HG03097 (cell line): ENCODE measurements around the gene SVEP1.

Experiments
- ATAC-seq: cut with Tn5 transposase; IDR thresholded peaks from one replicate; pipeline ENCODE4 v1.9.1; 2021; ENCODE audit not compliant: unreplicated experiment, low FRiP score

The SVEP1 gene

DNA sequence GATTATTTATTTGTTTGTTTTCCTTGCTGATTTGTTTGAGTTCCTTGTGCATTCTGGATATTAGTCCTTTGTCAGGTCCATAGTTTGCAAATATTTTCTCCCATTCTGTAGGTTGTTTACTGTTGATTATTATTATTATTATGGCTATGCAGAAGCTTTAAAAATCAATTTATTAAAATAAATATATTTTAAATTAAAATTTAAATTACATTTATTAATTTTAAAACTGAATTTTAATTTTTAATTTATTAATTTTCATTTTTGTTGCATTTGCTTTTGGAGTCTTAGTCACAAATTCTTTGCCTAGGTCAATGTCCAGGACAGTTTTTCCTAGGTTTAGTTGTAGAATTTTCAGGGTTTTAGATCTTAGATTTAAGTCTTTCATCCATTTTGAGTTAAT lies 50.9 kb downstream of the SVEP1 start:
- no peak for ATAC-seq

DNA sequence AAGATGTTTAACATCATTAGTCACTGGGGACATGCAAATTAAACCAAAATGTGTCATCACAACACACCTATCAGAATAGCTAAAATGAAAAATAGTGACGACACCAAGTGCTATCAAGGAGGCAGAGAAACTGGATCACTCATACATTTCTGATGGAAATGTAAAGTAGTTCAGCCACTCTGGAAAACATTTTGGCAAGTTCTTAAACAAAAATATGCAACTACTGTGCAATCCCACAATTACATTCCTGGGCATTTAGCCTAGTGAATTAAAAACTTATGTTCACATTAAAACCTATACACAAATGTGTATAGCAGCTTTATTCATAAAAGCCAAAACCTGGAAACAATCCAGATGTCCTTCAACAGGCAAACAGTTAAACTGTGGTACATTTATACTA lies 53.1 kb downstream of the SVEP1 start:
- no peak for ATAC-seq

DNA sequence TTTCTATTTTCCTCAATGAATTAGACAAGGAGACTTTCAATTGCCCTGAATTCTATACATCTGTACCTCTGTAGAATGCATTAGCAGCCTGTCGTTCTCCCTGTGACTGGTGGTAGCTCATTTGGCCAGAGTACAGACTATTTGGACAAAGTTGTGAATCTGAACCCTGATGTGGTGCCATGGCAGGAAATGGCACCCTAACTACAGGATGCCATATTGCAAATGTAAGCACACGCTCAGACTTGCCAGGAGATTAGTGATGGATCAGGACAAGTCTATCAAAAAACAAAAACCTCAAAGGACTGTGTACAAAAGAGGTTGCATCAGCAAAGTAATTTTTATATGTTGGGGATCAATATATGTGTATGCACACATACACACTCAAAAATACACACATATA lies 58.3 kb downstream of the SVEP1 start:
- ATAC-seq, result no peak

DNA sequence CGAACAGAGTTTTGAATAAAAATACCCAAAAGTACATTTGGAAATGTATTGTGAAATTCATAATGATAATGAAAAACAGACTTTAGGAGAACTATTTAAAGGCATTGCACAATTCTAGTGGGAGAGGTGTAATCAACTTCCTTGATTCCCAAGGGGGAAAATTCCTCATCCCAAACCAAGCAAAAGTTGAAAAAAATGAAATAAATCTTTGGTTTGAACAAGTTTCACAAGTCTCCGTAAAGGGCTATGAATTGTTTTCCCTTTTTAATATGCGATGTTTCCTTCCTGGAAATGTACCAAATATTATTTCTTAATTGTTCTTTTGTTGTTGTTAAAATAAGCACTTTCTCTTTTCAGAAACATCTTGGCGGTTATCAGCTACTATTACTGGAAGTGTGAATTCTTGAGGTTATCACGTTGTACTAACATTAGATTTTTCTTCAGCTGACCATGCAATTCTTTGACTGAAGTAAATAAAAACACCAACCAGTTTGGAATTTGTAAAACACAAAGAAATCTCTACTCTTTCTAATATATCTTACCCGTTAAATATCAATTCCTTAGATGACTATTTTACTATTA lies 59.3 kb downstream of the SVEP1 start:
- no peak for ATAC-seq

DNA sequence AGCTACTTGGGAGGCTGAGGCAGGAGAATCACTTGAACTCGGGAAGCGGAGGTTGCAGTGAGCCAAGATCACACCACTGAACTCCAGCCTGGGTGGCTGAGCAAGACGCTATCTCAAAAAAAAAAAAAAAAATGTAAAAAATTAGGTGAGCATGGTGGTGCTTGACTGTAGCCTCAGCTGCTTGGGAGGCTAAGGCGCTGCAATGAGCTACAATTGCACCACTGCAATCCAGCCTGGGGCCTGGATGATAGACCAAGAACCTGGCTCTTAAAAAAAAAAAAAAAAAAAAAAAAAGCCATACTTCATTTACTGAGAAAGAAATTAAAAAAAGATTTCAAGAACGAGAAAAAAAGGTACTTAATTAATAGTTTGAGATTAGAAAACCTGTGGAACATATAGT lies 62.1 kb downstream of the SVEP1 start:
- ATAC-seq, result no peak

DNA sequence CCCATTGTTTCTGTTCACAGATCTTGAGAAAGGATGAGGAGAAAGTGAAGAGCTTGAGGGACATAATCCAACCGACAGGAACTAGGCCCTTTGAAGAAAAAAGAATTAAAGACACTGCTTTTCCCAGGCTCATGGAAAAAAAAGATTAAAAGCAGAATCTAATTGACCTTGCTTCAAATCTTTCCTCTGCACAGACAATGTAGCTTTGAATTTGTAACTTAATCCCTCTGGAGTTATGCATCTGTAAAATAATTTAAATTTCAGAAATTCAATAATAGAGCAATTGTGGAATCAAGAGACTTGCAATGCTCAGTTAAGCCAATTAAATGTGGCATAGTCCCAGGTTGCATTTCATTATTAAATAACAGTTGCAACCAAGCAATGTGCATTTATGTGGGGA lies 64.6 kb downstream of the SVEP1 start:
- no peak for ATAC-seq

DNA sequence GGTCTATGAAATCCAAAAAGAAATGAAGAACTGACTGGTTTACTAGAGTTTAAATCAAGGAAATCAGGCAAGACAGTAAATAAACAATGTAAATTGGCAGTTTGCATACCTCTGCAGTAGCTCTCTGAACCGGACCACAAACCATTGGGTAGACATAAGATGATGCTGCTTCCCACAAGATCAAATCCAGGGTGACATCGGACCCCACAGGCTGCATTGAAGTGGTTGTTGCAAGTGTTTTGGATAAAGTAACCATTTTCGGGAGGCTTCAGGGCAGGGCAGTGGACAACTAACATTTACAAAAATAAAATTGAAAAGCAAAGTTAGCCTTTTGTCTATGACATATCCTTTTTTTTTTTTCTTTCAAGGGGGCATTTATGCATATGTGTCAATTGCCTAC lies 66.7 kb downstream of the SVEP1 start:
- ATAC-seq, result no peak

DNA sequence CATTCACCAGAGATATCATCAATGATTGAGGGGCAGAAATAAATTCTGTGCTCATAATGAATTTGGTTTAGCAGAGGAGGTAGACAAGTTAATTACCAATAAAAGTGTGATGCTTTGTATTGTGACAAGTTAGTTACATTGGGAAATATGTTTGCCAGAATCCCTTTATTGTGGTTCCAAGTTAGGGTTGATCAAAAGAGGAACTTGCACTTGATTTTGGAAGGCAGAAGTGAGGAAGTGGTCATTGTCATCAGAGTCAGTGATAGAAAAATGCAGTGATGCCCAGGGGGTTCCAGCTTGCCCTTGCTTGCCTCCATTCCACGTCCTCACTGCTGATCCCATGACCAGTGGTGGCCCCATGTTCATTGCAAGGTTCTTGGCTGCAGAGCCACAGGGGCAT lies 69.7 kb downstream of the SVEP1 start:
- ATAC-seq, result no peak

DNA sequence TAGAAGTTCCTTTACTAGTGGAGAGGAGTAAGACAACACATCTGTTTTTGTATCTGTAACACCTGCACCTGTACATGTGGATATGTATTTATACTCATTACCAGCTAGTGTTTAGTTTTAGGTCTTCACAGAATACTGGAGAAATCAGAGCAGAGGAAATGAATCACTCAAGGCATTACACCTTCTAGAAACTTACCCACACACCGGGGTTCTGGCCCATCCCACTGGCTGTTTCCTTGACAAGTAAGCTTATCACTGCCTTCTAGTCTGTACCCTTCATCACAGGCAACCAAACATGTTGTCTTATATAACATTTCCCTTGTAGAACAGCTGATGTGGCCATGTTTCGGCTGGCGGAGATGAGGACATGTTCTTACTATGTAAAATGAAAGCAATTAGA lies 76.7 kb downstream of the SVEP1 start:
- no peak for ATAC-seq

DNA sequence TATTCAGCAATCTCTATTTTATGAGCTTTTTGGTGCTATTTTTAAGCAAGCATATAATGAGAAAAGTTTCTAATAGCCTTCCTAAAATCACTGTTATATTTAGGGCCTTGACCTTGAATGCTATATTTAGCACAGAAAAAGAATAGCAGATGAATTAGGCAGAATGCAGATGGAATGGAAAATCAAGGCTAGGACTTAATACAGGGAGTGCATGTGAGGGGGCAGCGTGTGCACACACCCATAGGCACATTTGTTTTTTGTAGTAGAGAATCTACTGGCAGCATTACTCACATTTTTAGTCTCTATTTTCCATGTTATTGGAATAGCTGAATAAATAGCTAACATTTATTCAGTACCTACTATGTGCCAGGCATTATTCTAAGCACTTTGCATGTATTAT lies 79.9 kb downstream of the SVEP1 start:
- ATAC-seq, result no peak

DNA sequence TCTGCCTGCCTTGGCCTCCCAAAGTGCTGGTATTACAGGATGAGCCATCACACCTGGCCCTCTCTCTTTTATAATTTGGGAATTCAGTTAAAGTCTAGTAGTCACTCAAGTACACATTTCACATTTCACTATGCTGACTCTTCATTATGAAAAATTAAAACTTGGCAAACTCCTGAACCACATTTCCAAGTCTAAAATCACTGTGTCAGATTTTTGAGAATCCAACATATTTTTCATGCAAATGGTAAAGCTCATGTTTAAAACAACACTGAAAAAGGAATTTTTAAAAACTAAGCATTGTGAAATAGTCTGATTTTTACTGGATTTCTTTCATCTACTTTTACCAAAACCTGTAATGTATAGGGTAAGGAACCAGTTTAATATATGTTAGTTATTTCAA lies 92.3 kb downstream of the SVEP1 start:
- no peak for ATAC-seq

DNA sequence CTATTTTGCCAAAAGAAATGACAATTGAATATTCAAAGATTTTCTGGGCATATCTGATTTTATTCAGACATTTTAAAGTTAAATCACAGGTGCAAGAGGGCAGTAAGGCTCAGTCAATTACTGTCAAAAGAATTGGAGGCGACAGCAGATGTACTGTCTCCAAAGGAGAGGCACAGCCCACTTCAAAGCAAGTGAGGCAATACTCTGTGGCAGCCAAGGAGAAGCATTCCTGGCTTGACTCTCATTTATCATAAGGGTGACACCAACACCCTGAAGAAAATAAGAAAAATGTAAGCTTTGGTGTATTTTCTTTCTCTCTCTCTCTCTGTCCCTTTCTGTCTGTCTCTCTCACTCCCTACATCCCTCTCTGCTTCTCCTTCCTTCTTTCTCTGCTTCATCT lies 93.3 kb downstream of the SVEP1 start:
- ATAC-seq, result no peak

DNA sequence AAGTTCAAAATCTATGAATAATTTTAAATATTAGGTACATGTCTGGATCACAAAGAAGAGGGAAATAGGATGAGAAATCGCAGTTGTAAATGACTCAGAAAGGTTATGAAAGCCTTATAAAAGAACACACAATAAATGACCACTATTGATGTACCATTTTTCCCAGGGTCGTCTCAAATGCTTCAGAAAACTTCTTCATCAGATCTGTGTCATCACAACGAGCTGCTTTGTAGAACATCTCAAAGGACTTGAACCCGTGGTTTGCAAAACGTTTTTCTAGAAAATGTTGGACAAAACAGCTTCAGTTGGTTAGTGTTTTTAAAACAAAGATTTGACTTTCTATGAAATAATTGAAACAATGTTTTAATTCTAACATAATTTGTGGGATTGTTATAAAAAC lies 100.1 kb downstream of the SVEP1 start:
- no peak for ATAC-seq

DNA sequence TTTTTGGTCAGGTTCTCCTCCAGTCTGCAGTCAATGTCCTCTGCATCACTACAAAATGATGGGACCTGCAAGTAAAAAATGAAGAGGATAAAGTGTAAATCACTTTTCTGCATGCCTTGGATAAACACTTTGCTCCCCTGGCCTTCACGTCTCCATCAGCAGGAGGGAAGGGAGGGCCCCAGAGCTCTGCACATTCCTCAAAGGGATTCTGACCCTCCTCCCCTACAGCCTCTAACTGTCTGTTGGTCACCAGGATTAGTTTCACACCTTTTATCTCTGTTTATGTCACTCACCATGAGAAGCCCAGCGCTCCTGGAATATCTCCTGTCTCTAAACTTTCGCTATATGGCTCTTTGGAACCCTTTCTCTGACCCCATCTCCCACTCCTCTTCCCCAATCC lies 103.3 kb downstream of the SVEP1 start:
- no peak for ATAC-seq

DNA sequence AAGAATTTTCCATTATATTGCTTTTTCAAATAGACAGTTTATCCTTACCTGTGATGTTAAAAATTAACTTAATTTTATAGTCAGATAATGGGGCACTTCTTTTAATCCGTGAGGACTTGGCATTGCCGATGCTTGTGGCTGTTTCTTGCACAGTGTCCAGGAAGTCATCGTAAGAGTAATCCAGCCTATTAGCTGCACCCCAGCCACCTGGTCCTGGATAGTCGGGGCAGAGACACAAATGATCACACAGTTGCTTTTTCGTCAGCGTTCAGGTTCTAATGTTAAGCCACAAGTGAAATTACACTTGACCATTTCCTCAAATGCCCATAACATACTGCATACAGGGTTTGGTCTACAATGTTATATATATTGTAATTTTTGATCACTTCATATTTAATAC lies 107.4 kb downstream of the SVEP1 start:
- ATAC-seq, result no peak

DNA sequence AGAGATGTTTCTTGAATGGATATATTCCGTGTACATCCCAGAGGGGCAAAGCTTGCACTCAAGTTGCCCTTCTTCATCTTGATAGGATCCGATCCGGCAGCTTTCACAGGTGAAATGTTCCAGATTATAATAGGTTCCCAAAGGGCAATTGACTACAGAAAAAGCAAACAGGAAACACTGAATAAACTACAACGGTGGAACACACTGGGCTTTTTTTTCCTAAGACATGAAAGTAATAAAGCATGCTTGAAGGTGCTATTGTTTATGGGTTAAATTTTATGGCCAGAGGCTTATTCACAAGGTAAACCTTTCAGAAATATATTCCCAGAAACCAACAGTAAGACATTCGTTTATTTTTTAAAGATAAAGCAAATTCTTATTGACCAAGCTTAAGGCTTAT lies 110.6 kb downstream of the SVEP1 start:
- ATAC-seq, result no peak

DNA sequence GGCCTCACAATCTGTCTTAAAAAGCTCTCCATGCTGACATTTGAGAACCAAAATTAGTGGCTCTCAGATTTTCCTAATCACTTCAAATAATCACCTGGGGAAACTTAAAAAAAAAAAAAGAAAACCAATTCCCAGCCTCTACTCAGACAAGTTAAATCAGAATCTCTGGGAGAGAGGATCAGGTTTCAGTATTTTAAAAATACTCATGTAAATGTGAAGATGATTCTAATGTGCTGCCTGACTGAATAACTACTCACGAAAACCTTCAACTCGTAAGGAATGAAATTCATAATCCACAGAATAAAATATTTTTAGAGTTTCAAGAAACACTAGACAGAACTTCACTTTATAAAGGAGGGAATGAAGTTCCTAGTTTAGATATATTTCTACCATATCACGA lies 114.4 kb downstream of the SVEP1 start:
- no peak for ATAC-seq

DNA sequence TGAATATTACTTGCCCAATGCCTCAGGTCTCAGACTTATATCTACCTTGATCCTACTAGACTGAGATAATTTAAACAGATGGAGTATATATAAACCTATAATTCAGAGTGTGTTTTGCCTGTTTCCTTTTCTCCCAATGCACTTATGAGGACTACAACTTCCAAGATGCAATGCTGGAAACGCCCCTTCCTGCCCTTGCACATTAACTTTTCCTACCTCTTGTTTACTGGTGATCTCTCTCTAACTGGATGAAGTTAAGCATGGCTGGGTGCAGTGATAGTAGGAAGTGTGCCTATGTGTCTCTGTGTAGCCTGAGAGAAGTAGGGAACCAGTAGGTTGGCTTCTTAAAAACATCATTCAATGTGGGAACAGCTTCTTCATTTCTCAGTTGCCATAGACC lies 115.2 kb downstream of the SVEP1 start:
- ATAC-seq, result no peak

DNA sequence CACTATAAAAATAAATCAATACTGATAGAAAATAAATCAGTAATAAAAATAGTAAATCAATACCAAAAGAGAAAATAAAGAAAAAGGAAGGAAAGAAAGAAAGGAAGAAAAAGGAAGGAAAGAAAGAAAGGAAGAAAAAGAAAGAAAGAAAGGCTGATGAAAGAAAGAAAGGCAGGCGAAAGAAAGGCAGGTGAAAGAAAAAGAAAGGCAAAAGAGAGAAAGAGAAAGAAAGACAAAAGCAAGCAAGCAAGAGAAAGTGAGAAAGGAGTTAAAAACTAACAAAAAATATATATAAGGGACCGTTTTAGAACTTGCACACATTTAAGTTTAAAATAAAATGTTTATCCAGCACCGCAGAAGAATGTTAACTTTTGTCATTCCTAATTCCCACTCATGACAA lies 116.0 kb downstream of the SVEP1 start:
- no peak for ATAC-seq

DNA sequence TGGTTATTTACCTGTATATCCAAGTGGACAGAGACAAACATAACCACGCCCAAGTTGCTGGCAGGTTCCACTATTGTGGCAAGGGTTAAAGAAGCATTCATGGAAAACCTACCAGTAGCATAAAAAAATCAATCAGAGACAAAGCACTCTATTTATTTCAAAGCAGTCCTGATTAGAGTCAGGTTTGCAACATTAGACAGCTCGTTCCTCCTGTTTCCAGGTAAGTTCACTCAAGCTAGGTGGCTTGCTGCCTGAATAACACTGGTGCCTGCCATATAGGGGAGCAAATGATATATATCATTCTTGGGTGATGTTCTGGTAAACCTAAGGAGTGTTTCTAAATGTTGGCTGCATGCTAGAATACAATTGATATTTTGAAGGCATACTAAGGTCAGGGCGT lies 122.3 kb downstream of the SVEP1 start:
- ATAC-seq, result no peak

DNA sequence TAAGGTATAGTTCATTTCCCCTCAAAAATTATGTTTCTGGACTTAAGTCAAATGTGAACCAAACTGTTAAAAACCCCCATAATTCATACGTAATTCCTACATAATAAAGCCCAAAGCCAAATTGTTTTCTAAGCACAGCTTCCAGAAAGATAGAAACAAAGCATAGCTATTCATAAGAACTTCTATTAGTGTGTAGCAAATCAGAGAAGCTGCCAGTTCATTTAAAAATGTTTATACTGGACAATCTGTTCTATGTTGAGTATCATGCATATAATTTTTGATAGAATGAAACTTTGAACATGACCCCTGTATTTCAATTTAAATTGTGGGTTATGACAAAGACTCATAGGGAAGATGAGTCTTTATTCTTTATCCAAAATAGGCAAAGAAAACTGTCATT lies 122.9 kb downstream of the SVEP1 start:
- no peak for ATAC-seq

DNA sequence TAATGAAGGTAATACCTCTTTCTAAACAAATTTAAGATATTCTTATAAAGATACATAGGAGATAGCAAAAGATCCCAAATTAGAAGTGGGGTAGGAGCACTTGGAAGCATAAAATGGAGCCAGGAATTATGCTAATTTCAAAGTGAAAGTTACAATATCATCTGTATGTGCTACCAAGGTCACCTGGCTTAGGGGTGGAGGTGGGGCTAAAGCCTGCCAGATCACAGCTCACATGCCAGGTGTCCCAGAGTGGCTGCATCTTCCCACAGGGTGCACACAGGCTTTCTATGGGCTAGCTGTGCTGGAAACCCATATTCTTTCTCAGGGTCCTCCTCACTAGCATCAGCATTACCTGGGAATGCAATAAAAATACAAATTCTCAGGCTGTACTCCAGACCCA lies 123.7 kb downstream of the SVEP1 start:
- no peak for ATAC-seq

DNA sequence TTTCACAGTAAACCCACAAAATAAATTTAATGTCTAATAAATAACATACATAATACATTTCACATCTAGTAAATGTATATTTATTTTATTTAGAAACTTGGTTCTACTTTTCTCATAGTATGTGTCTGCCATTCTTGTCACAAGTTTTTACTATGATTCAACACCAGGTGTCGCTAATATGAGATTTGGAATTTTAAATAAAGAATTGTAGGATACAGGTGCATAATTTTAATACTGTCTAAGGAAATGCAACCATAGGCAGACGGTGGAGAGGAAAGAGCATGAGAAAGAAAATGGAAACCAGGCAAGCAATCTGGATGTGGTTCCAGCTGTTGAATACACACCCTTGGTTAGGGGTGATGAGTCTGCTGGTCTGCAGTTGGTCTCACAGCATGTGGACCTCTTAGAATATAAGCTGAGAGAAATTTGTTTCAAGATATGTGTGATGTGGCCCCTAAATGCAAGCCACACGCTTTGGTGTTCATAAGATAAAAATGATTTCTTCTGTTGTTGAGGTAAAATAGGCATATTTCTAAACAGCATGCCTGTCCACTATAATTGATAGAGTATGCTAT lies 127.2 kb downstream of the SVEP1 start:
- ATAC-seq, result no peak
